Osteoblast (primary cell): ENCODE measurements around the gene S1PR5. TPM values are rescaled to one million over a fixed set of nuclear protein-coding genes. Genes with fewer than 3 reads are reported as not detected.

Experiments
- DNase-seq: peaks from one replicate; pipeline ENCODE4 v3.0.0; 2011; ENCODE audit warnings: low spot score, mixed read lengths; ENCODE audit not compliant: insufficient read length; ENCODE audit errors: missing footprints
- H2AFZ ChIP-seq: 2 replicates; pipeline ENCODE4 v1.6.0; 2011; ENCODE audit warnings: mild to moderate bottlenecking, low read length
- H3K27ac ChIP-seq: 2 replicates; pipeline ENCODE4 v1.5.1; 2011; ENCODE audit warnings: mild to moderate bottlenecking, low read depth, low read length, moderate library complexity
- H3K27me3 ChIP-seq: 2 replicates; pipeline ENCODE4 v1.6.0; 2012; ENCODE audit warnings: mild to moderate bottlenecking, control low read depth, inconsistent platforms, low read length, moderate library complexity; ENCODE audit not compliant: insufficient read depth
- H3K36me3 ChIP-seq: 2 replicates; pipeline ENCODE4 v1.5.1; 2011; ENCODE audit warnings: mild to moderate bottlenecking, low read length, control low read depth, moderate library complexity; ENCODE audit not compliant: insufficient read depth
- H3K4me1 ChIP-seq: 2 replicates; pipeline ENCODE4 v1.5.1; 2011; ENCODE audit warnings: mild to moderate bottlenecking, low read length, control low read depth, moderate library complexity; ENCODE audit not compliant: insufficient read depth
- H3K4me2 ChIP-seq: 2 replicates; pipeline ENCODE4 v1.6.0; 2011; ENCODE audit warnings: mild to moderate bottlenecking, low read length; ENCODE audit not compliant: insufficient read depth
- H3K4me3 ChIP-seq: fragments of 200-600 bp; sonication (generic); 3 replicates; pipeline ENCODE4 v1.5.1; 2012; ENCODE audit warnings: mild to moderate bottlenecking, low read length, inconsistent platforms; ENCODE audit not compliant: insufficient read depth
- H3K79me2 ChIP-seq: 2 replicates; pipeline ENCODE4 v1.6.0; 2012; ENCODE audit warnings: mild to moderate bottlenecking, low read length, control low read depth, inconsistent platforms; ENCODE audit not compliant: insufficient read depth
- H3K9me3 ChIP-seq: 2 replicates; pipeline ENCODE4 v1.5.1; 2011; ENCODE audit warnings: low read depth, low read length, control low read depth
- H4K20me1 ChIP-seq: 2 replicates; pipeline ENCODE4 v1.6.0; 2012; ENCODE audit warnings: mild to moderate bottlenecking, low read length, control low read depth; ENCODE audit not compliant: insufficient read depth
- total RNA-seq: library from RNA; depleted of rRNA; stranded (reverse); fragments of >200 nt; gene quantifications from 2 replicates; pipeline ENCODE4 v1.2.3, GENCODE V29; 2012
- TF ChIP-seq, protein P1 (sequence below): IDR thresholded peaks from 2 replicates; pipeline ENCODE4 v1.5.1; 2011; ENCODE audit warnings: mild to moderate bottlenecking, low read depth, low read length, moderate library complexity; ENCODE audit errors: extremely low read depth

S1PR5 gene
- total RNA-seq, 1 donor: 0.36 TPM

GRCh38 chr19:10508036-10508435, 9.2 kb downstream of the S1PR5 start:
- peaks cover 3% of the 10 kb centered on the region for H3K27me3 ChIP-seq
- H3K4me1 ChIP-seq: no peaks in the 10 kb centered on the region
- TF ChIP-seq, protein P1, sequence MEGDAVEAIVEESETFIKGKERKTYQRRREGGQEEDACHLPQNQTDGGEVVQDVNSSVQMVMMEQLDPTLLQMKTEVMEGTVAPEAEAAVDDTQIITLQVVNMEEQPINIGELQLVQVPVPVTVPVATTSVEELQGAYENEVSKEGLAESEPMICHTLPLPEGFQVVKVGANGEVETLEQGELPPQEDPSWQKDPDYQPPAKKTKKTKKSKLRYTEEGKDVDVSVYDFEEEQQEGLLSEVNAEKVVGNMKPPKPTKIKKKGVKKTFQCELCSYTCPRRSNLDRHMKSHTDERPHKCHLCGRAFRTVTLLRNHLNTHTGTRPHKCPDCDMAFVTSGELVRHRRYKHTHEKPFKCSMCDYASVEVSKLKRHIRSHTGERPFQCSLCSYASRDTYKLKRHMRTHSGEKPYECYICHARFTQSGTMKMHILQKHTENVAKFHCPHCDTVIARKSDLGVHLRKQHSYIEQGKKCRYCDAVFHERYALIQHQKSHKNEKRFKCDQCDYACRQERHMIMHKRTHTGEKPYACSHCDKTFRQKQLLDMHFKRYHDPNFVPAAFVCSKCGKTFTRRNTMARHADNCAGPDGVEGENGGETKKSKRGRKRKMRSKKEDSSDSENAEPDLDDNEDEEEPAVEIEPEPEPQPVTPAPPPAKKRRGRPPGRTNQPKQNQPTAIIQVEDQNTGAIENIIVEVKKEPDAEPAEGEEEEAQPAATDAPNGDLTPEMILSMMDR: no peak
- H3K79me2 ChIP-seq: no peaks in the 10 kb centered on the region
- H3K27ac ChIP-seq: no peak overlapping the region
- no peak overlapping the region for H2AFZ ChIP-seq
- H4K20me1 ChIP-seq: no peaks in the 10 kb centered on the region
- H3K9me3 ChIP-seq: no peaks in the 10 kb centered on the region
- H3K36me3 ChIP-seq: no peaks in the 10 kb centered on the region
- DNase-seq: no peak
- no peak overlapping the region for H3K4me3 ChIP-seq
- no peak overlapping the region for H3K4me2 ChIP-seq

DNA sequence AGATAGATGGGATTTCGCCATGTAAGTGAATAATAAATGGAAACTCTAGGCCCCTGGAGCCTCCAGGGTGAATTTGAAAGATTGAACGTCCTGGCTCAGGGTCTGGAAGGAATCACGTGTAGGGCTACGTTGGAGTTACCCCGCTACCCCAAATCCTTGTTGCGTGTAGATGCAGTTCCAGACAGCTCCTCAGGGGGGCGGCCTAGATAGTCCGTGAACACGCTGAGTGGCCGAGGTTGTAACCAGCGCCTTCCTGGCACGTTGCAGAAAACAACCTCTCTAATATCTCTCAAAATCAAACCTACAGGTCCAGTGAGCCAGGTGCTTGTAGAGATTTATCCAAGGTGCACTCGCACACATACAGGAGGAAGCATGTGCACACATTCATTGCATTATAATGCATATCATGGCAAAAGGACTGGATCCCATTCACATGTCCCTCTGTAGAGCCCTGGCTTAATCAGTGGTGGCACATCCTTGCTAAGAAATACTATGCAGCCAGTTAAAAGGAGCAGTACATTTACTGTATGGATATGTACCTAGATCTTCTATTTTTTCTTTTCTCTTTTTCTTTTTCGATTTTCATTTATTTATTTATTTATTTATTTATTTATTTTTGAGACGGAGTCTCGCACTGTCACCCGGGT, 11.5 kb downstream of the S1PR5 start:
- H3K79me2 ChIP-seq: peaks cover 18% of the 10 kb centered on the region
- DNase-seq: peak; percentile 94
- H3K27ac ChIP-seq: no peak overlapping the region
- H3K4me3 ChIP-seq: no peak overlapping the region
- no peaks in the 10 kb centered on the region for H4K20me1 ChIP-seq
- no peaks in the 10 kb centered on the region for H3K27me3 ChIP-seq
- H3K9me3 ChIP-seq: no peaks in the 10 kb centered on the region
- no peak overlapping the region for H2AFZ ChIP-seq
- no peaks in the 10 kb centered on the region for H3K36me3 ChIP-seq
- peaks cover 7% of the 10 kb centered on the region for H3K4me1 ChIP-seq
- TF ChIP-seq, protein P1: peak; percentile 81
- peak overlapping the region; percentile 36 for H3K4me2 ChIP-seq

GRCh38 chr19:10503002-10503789, 14.1 kb downstream of the S1PR5 start, which contains the start of gene KEAP1:
Gene KEAP1 (minus strand): TSS chr19:10503356. CDS start chr19:10500033, 3,323 bp downstream.
- Histone ChIP-seq H3K4me2 (peak within 1 kb of the TSS; percentile 79), H3K27ac (peak within 1 kb of the TSS; percentile 93), H3K36me3 (peaks cover 9% of the 10 kb centered on the region), H4K20me1 (peaks cover 5% of the 10 kb centered on the region), H3K9me3 (no peaks in the 10 kb centered on the region), H2AFZ (peak within 1 kb of the TSS; percentile 84), H3K4me3 (peak within 1 kb of the TSS; percentile 95), H3K4me1 (peaks cover 12% of the 10 kb centered on the region), H3K27me3 (no peaks in the 10 kb centered on the region), H3K79me2 (peaks cover 37% of the 10 kb centered on the region)
- DNase-seq: peak; percentile 87
- TF ChIP-seq, protein P1: no peak

DNA sequence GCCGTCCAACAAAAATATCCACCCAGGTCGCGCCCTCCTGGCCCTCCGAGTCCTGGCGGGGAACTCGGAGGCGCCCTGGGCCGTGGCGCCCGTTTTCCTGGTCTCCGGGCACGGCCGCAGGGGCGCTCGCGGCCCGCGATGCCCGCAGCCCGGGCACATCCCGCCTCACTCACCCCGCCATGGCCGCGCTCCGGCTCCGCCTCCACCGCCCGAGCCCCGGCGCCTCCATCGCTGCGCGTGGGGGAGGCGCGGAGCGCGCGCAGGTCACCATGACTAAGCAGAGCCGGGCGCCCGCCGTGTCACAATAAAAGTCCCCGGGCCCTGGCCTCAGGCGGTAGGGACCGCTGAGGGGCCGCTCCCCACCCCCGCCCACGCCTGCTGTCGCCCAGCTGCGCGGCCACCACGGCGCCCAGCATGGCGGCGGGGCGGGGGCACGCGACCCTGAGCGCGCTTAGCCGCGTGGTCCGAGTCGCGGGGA, 14.7 kb downstream of the S1PR5 start:
- TF ChIP-seq, protein P1: no peak
- Histone ChIP-seq H3K4me1 (peaks cover 12% of the 10 kb centered on the region), H3K27ac (peak overlapping the region; percentile 93), H2AFZ (peak overlapping the region; percentile 84), H3K79me2 (peaks cover 40% of the 10 kb centered on the region), H3K9me3 (no peaks in the 10 kb centered on the region), H3K4me2 (peak overlapping the region; percentile 79), H3K36me3 (peaks cover 9% of the 10 kb centered on the region), H3K27me3 (no peaks in the 10 kb centered on the region), H4K20me1 (peaks cover 5% of the 10 kb centered on the region), H3K4me3 (peak overlapping the region; percentile 95)
- peak; percentile 100 for DNase-seq
